HUDEP-2 (cell line): ENCODE data around the gene PABPN1L.
A peak's percentile ranks its signal among the peaks of the same experiment; 100 is the strongest.
"Not testable (repeated sequence)": the region's sequence is repeated elsewhere in the genome, so short reads cannot be mapped to it uniquely, and the experiment has no call there.

Experiments
- DNase-seq, 76 experiments: peaks; one replicate each; lab custom pipeline; 2025; ENCODE audit not compliant: unreplicated experiment in 76 of 76; lab: John Stamatoyannopoulos, UW

PABPN1L gene

GRCh38 chr16:88901718-88902337 lies 35.4 kb upstream of the PABPN1L start:
- no peak for DNase-seq

GRCh38 chr16:88900662-88901052 lies 34.2 kb upstream of the PABPN1L start:
- DNase-seq: no peak

- no peak for DNase-seq
Observed at GRCh38 chr16:88899901-88900661, 33.6 kb upstream of the PABPN1L start.

- no peak for DNase-seq
Observed at GRCh38 chr16:88897696-88898425, 31.4 kb upstream of the PABPN1L start.

- no peak for DNase-seq
Observed at GRCh38 chr16:88896238-88897070, 30.0 kb upstream of the PABPN1L start.

GRCh38 chr16:88895335-88895734 lies 28.9 kb upstream of the PABPN1L start:
- no peak for DNase-seq

GRCh38 chr16:88894681-88895300 lies 28.3 kb upstream of the PABPN1L start:
- DNase-seq: no peak

- not testable (repeated sequence) for DNase-seq
Observed at GRCh38 chr16:88894266-88894665, 27.8 kb upstream of the PABPN1L start.

GRCh38 chr16:88893127-88893968 lies 26.9 kb upstream of the PABPN1L start:
- DNase-seq: no peak

- no peak for DNase-seq
Observed at GRCh38 chr16:88892065-88892464, 25.6 kb upstream of the PABPN1L start.

GRCh38 chr16:88891083-88891482 lies 24.6 kb upstream of the PABPN1L start:
- no peak for DNase-seq

- DNase-seq: not testable (repeated sequence)
Observed at GRCh38 chr16:88889702-88890352, 23.4 kb upstream of the PABPN1L start.

GRCh38 chr16:88888461-88889387 lies 22.3 kb upstream of the PABPN1L start:
- peak in 2 of 76 experiments; percentile 11 to 30 for DNase-seq

GRCh38 chr16:88888057-88888456 lies 21.6 kb upstream of the PABPN1L start:
- no peak for DNase-seq

- DNase-seq: no peak
Observed at GRCh38 chr16:88886845-88887521, 20.5 kb upstream of the PABPN1L start.

GRCh38 chr16:88886420-88886844 lies 20.0 kb upstream of the PABPN1L start:
- DNase-seq: no peak

- no peak for DNase-seq
Observed at GRCh38 chr16:88885693-88886280, 19.3 kb upstream of the PABPN1L start.
